SU-DHL-6 (cell line): ENCODE data around the gene MAP3K21.

Source experiments
- CTCF ChIP-seq: fragments of 200-600 bp; sonication (generic); IDR thresholded peaks from one replicate; pipeline ENCODE4 v1.5.1; 2017; ENCODE audit warnings: antibody characterized with exemption, mild to moderate bottlenecking, low read length, moderate library complexity; ENCODE audit not compliant: insufficient read depth, poor library complexity, severe bottlenecking
- EZH2phosphoT487 ChIP-seq: fragments of 200-600 bp; sonication (generic), shearing (Covaris generic); conservative IDR thresholded peaks from 2 replicates; pipeline ENCODE4 v1.6.1; 2018; ENCODE audit warnings: mild to moderate bottlenecking, antibody characterized with exemption, low read length, moderate library complexity, mixed read lengths

DNA sequence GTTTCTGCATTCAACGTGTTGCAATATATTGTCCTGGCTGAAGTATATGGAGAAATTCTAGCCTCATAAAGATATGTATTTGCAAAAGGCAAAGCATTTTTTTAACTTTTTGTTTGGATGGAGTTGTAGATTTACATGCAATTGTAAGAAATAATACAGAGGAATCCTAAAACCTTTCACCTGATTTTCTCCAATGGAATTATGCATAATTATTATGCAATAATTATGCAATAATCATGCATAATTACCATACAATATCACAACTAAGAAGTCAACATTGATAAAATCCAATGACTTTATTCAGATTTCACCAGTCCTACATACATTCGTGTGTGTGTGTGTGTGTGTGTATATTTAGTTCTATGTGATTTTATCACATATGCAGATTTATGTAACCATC is 7.5 kb upstream of the MAP3K21 start:
- TF ChIP-seq CTCF, result no peak
- no peak for TF ChIP-seq EZH2phosphoT487
